Esophagus squamous epithelium (tissue), 5 donors: ENCODE measurements around the gene ADIRF. TPM values are rescaled to one million over a fixed set of nuclear protein-coding genes. Genes with fewer than 3 reads are reported as not detected.
A peak's percentile ranks its signal among the peaks of the same experiment; 100 is the strongest.

Source experiments
- DNase-seq: peaks from one replicate; lab custom pipeline; 2025; lab: John Stamatoyannopoulos, UW
- H3K27ac ChIP-seq, 4 donors: fragments of 200-600 bp; sonication (generic); one replicate each; pipeline ENCODE4 v1.5.1; 2016 to 2019; ENCODE audit warnings: mild to moderate bottlenecking in 1 of 4
- H3K27me3 ChIP-seq, 4 donors: fragments of 200-600 bp; sonication (generic); 1 replicate in 3 of 4; 2 replicates in 1 of 4; pipeline versions ENCODE4 v1.5.1 to v1.6.0; 2017 to 2021; ENCODE audit warnings: antibody characterized with exemption in 1 of 4
- H3K36me3 ChIP-seq, 3 donors: fragments of 200-600 bp; sonication (generic); one replicate each; pipeline ENCODE4 v1.5.1; 2016 to 2019
- H3K4me1 ChIP-seq, 3 donors: fragments of 200-600 bp; sonication (generic); one replicate each; pipeline ENCODE4 v1.5.1; 2017 to 2019
- H3K4me3 ChIP-seq, 4 donors: fragments of 200-600 bp; sonication (generic); 1 replicate in 3 of 4; 2 replicates in 1 of 4; pipeline ENCODE4 v1.5.1; 2016 to 2019; ENCODE audit warnings: mild to moderate bottlenecking in 2 of 4, moderate library complexity in 1 of 4
- H3K9me3 ChIP-seq, 3 donors: fragments of 200-600 bp; sonication (generic); one replicate each; pipeline ENCODE4 v1.5.1; 2016 to 2019
- POLR2A ChIP-seq, 4 donors: fragments of 450-650 bp; IDR thresholded peaks; one replicate each; pipeline ENCODE4 v1.6.1; 2017; ENCODE audit warnings: antibody characterized with exemption in 4 of 4, mild to moderate bottlenecking in 4 of 4, moderate library complexity in 3 of 4
- WGBS, 2 donors: methylation state at CpG; one replicate each; pipeline ENCODE4 v1.1.5; 2018; 5-methylcytosine and 5-hydroxymethylcytosine counted together
- intact Hi-C: fragments of 100-400 bp; cut with DNase I; formaldehyde crosslinking; loops from one replicate; pipeline ENCODE4 v1.15.0; 2022
- total RNA-seq, 4 donors: library from RNA; depleted of rRNA; stranded (reverse); fragments of >200 nt; gene quantifications; one replicate each; pipeline ENCODE4 v1.1.0, GENCODE V29; 2016
- TF ChIP-seq, protein P1 (sequence below), 6 experiments: fragments of 450-650 bp in 4 of 6; fragments of 200-600 bp in 2 of 6; sonication (generic) in 2 of 6; IDR thresholded peaks; one replicate each; pipeline ENCODE4 v1.5.1; 2016 to 2019; ENCODE audit warnings: antibody characterized with exemption in 6 of 6, mild to moderate bottlenecking in 4 of 6, moderate library complexity in 4 of 6
- donor health status: DM: yes; HTN: yes; CAD: no.

The ADIRF gene
- total RNA-seq, 4 donors from 2014 or later, result 23.8 to 74.4 (median 47.4) TPM

- intact Hi-C loops, result no loop called here
- H3K9me3 ChIP-seq, result no peaks in the 10 kb centered on the region
- H3K36me3 ChIP-seq, result no peaks in the 10 kb centered on the region
- TF ChIP-seq, protein P1, sequence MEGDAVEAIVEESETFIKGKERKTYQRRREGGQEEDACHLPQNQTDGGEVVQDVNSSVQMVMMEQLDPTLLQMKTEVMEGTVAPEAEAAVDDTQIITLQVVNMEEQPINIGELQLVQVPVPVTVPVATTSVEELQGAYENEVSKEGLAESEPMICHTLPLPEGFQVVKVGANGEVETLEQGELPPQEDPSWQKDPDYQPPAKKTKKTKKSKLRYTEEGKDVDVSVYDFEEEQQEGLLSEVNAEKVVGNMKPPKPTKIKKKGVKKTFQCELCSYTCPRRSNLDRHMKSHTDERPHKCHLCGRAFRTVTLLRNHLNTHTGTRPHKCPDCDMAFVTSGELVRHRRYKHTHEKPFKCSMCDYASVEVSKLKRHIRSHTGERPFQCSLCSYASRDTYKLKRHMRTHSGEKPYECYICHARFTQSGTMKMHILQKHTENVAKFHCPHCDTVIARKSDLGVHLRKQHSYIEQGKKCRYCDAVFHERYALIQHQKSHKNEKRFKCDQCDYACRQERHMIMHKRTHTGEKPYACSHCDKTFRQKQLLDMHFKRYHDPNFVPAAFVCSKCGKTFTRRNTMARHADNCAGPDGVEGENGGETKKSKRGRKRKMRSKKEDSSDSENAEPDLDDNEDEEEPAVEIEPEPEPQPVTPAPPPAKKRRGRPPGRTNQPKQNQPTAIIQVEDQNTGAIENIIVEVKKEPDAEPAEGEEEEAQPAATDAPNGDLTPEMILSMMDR (IDR thresholded peaks at IDR 0.05), result no peak
- no peak for TF ChIP-seq POLR2A (IDR thresholded peaks at IDR 0.05)
- peaks cover 40 to 98% (median 45%) of the 10 kb centered on the region in 3 donors for H3K4me1 ChIP-seq
- peak overlapping the region; percentile 42 to 86 (median 78) for H3K27ac ChIP-seq
- DNase-seq, result no peak
- WGBS, 2 donors, result no CpG with 5 or more reads among the region's 2 CpGs
- H3K27me3 ChIP-seq, result no peaks in the 10 kb centered on the region
- peak overlapping the region in 3 of 4 donors; percentile 31 to 54 (median 41) for H3K4me3 ChIP-seq
Observed at GRCh38 chr10:86959737-86960002, 8.6 kb upstream of the ADIRF start.

GRCh38 chr10:86960003-86960862 lies 8.0 kb upstream of the ADIRF start:
- intact Hi-C loops, result no loop called here
- no peak for TF ChIP-seq POLR2A (IDR thresholded peaks at IDR 0.05)
- TF ChIP-seq, protein P1 (IDR thresholded peaks at IDR 0.05), result peak; percentile 33 to 95 (median 88)
- DNase-seq, result no peak
- 66 to 80% methylated on average over 9 to 10 of the region's 37 CpGs for WGBS, 2 donors
- Histone ChIP-seq H3K27ac (peak overlapping the region; percentile 42 to 86 (median 78)), H3K27me3 (no peaks in the 10 kb centered on the region), H3K36me3 (no peaks in the 10 kb centered on the region), H3K9me3 (no peaks in the 10 kb centered on the region), H3K4me3 (peak overlapping the region in 3 of 4 donors; percentile 31 to 54 (median 41)), H3K4me1 (peaks cover 42 to 98% (median 44%) of the 10 kb centered on the region in 3 donors)

DNA sequence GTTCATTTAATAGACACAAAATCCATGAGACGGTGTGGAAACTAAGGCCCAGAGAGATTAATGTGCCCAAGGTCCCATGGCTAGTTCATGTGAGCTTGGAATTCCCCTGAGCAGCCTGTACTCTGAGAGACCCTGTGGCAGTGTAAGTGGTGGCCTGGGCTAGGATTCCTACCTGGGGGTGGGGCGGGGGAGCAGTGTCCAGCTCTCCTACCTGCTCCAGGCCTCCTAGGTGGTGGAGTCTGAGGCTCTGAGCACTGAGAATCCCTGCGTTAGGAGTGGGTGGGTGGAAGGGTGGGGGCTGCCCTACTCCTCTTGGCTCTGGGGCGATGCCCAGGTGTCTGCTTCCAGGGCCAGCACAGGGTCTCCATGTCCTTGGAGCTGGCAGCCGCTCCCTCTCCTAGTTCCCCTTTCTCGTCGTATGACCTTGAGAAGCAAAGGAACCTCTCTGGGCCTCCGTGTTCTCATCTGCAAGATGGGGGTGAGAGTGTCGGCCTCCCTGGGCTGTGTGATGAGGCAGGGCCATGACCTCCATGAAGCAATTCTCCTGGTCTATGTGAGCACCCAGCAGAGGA lies 7.3 kb upstream of the ADIRF start:
- Histone ChIP-seq H3K27me3 (no peaks in the 10 kb centered on the region), H3K36me3 (no peaks in the 10 kb centered on the region), H3K27ac (peak overlapping the region in 2 of 4 donors; percentile 36 to 86), H3K4me3 (no peak overlapping the region), H3K9me3 (no peaks in the 10 kb centered on the region), H3K4me1 (peaks cover 42 to 98% (median 44%) of the 10 kb centered on the region in 3 donors)
- TF ChIP-seq, protein P1 (IDR thresholded peaks at IDR 0.05), result no peak
- no peak for TF ChIP-seq POLR2A (IDR thresholded peaks at IDR 0.05)
- intact Hi-C loops, result no loop called here
- 72 to 76% methylated on average over 5 to 8 of the region's 9 CpGs for WGBS, 2 donors
- no peak for DNase-seq

GRCh38 chr10:86961481-86962091 lies 6.7 kb upstream of the ADIRF start:
- H3K36me3 ChIP-seq, result no peaks in the 10 kb centered on the region
- H3K4me1 ChIP-seq, result peaks cover 46 to 99% (median 50%) of the 10 kb centered on the region in 3 donors
- DNase-seq, result no peak
- TF ChIP-seq POLR2A (IDR thresholded peaks at IDR 0.05), result no peak
- TF ChIP-seq, protein P1 (IDR thresholded peaks at IDR 0.05), result no peak
- H3K27ac ChIP-seq, result peak overlapping the region in 1 of 4 donors; percentile 17
- WGBS, 2 donors, result 96 to 100% methylated on average over 1 to 4 of the region's 12 CpGs
- H3K9me3 ChIP-seq, result no peaks in the 10 kb centered on the region
- H3K4me3 ChIP-seq, result no peak overlapping the region
- H3K27me3 ChIP-seq, result no peaks in the 10 kb centered on the region
- intact Hi-C loops, result no loop called here
